Endothelial cell of umbilical vein (primary cell): ENCODE measurements around the gene PPP1R1A. TPM values are rescaled to one million over a fixed set of nuclear protein-coding genes. Genes with fewer than 3 reads are reported as not detected.

Experiments used
- BruUV-seq: library from RNA; stranded (reverse); fragments of 400-500 nt; replicated peaks from 2 replicates; lab custom pipeline; 2021; lab: Mats Ljungman, UMichigan
- CTCF ChIA-PET: fragments of 300-600, 350-600 bp; sonication (Branson Sonifier 250); formaldehyde crosslinking; loops from one replicate; lab custom pipeline; 2021; ENCODE audit warnings: antibody characterized with exemption, inconsistent platforms; lab: Charles Lee
- POLR2A ChIA-PET: fragments of 300-600, 350-600 bp; sonication (Branson Sonifier 250); formaldehyde crosslinking; loops from one replicate; lab custom pipeline; 2021; ENCODE audit warnings: antibody characterized with exemption, inconsistent platforms; lab: Charles Lee
- DNase-seq: peaks from one replicate; pipeline ENCODE4 v3.0.0-alpha.2; 2011; ENCODE audit warnings: low read depth, low spot score
- FAIRE-seq: peaks from 2 replicates; lab custom pipeline; 2011; peaks lifted over from hg19 to GRCh38; lab: Jason Lieb, UNC
- H2AFZ ChIP-seq: 2 replicates; pipeline ENCODE4 v1.6.0; 2012; ENCODE audit warnings: low read depth, low read length, control low read depth, inconsistent platforms
- H3K27ac ChIP-seq: 2 replicates; pipeline ENCODE4 v1.5.1; 2011; ENCODE audit warnings: low read depth, mild to moderate bottlenecking, control low read depth, low read length, moderate library complexity; ENCODE audit not compliant: insufficient read depth
- H3K27me3 ChIP-seq, 2 experiments: 2 replicates each; pipeline versions ENCODE4 v1.6.0 to v1.6.1; 2011; ENCODE audit warnings: low read length in 2 of 2, mixed read lengths in 1 of 2; ENCODE audit not compliant: control insufficient read depth in 2 of 2, insufficient read depth in 2 of 2
- H3K36me3 ChIP-seq, 2 experiments: 2 replicates in 1 of 2; 3 replicates in 1 of 2; pipeline ENCODE4 v1.5.1; 2011; ENCODE audit warnings: low read length in 2 of 2, mild to moderate bottlenecking in 1 of 2, moderate library complexity in 1 of 2; ENCODE audit not compliant: control insufficient read depth in 2 of 2, insufficient read depth in 2 of 2; ENCODE audit errors: extremely low read depth in 1 of 2
- H3K4me1 ChIP-seq: 3 replicates; pipeline ENCODE4 v1.5.1; 2011; ENCODE audit warnings: mild to moderate bottlenecking, low read length; ENCODE audit not compliant: control insufficient read depth, insufficient read depth; ENCODE audit errors: extremely low read depth
- H3K4me2 ChIP-seq: 2 replicates; pipeline ENCODE4 v1.6.1; 2011; ENCODE audit warnings: low read length, control low read depth, mixed read lengths; ENCODE audit not compliant: insufficient read depth
- H3K4me3 ChIP-seq, 3 experiments: fragments of 200-600 bp in 1 of 3; sonication (generic), shearing (Covaris generic) in 1 of 3; replicated peaks in 1 of 3; 2 replicates each; pipeline ENCODE4 v1.5.1; 2011 to 2016; ENCODE audit warnings: control low read depth in 3 of 3, low read length in 3 of 3, mild to moderate bottlenecking in 2 of 3, inconsistent platforms in 1 of 3, low read depth in 1 of 3, moderate library complexity in 1 of 3; ENCODE audit not compliant: insufficient read depth in 1 of 3
- H3K79me2 ChIP-seq: 2 replicates; pipeline ENCODE4 v1.6.0; 2012; ENCODE audit warnings: low read length, inconsistent platforms; ENCODE audit not compliant: control insufficient read depth, insufficient read depth
- H3K9ac ChIP-seq: replicated peaks from 2 replicates; pipeline ENCODE3; 2011; ENCODE audit warnings: low read length, control low read depth; ENCODE audit not compliant: insufficient read depth; ENCODE audit errors: extremely low read depth
- H3K9me1 ChIP-seq: replicated peaks from 3 replicates; pipeline ENCODE4 v1.6.0; 2011; ENCODE audit warnings: mild to moderate bottlenecking, low read length; ENCODE audit not compliant: control insufficient read depth, insufficient read depth; ENCODE audit errors: extremely low read depth
- H3K9me3 ChIP-seq: replicated peaks from 2 replicates; pipeline ENCODE4 v1.5.1; 2012; ENCODE audit warnings: low read length, inconsistent platforms; ENCODE audit not compliant: control insufficient read depth, insufficient read depth
- H4K20me1 ChIP-seq: replicated peaks from 2 replicates; pipeline ENCODE3; 2011; ENCODE audit warnings: mild to moderate bottlenecking, low read length; ENCODE audit not compliant: control insufficient read depth, insufficient read depth; ENCODE audit errors: extremely low read depth
- EZH2 ChIP-seq: IDR thresholded peaks from 2 replicates; pipeline ENCODE4 v1.6.1; 2012; ENCODE audit warnings: borderline replicate concordance, low read depth, mild to moderate bottlenecking, moderate library complexity, low read length, inconsistent platforms; ENCODE audit not compliant: severe bottlenecking
- FOS ChIP-seq: IDR thresholded peaks from 2 replicates; pipeline ENCODE4 v1.6.1; 2011; ENCODE audit warnings: mild to moderate bottlenecking, low read length, moderate library complexity, borderline replicate concordance; ENCODE audit not compliant: insufficient read depth
- GATA2 ChIP-seq: IDR thresholded peaks from 2 replicates; pipeline ENCODE4 v1.7.0; 2011; ENCODE audit warnings: low read depth, mild to moderate bottlenecking, moderate library complexity, mixed read lengths, low read length; ENCODE audit not compliant: insufficient read length, insufficient read depth
- JUN ChIP-seq: IDR thresholded peaks from 2 replicates; pipeline ENCODE4 v1.6.1; 2011; ENCODE audit warnings: borderline replicate concordance, low read depth; ENCODE audit not compliant: insufficient read length, insufficient read depth
- MYC ChIP-seq: IDR thresholded peaks from one replicate; pipeline ENCODE4 v1.6.1; 2011; ENCODE audit warnings: mild to moderate bottlenecking, low read depth, low read length
- POLR2A ChIP-seq: IDR thresholded peaks from 2 replicates; pipeline ENCODE4 v1.6.1; 2012; ENCODE audit warnings: low read depth, mild to moderate bottlenecking, control low read depth, low read length
- POLR2AphosphoS5 ChIP-seq: IDR thresholded peaks from 2 replicates; pipeline ENCODE4 v1.6.1; 2012; ENCODE audit warnings: low read depth, mild to moderate bottlenecking, control low read depth, low read length, moderate library complexity; ENCODE audit not compliant: insufficient read depth
- dilution Hi-C: fragments of 300-500 bp; cut with MboI; formaldehyde crosslinking; loops from one replicate; pipeline ENCODE4 v1.15.0; 2019; ENCODE audit warnings: low sequenced_read_pairs; ENCODE audit not compliant: extremely low pct_ligation_motif_present
- intact Hi-C: fragments of 100-400 bp; cut with micrococcal nuclease; formaldehyde crosslinking; loops from one replicate; pipeline ENCODE4 v1.10.0; 2022
- polyA plus RNA-seq, 4 experiments: library from polyadenylated mRNA; depleted of rRNA in 3 of 4; stranded (reverse) in 3 of 4; unstranded in 1 of 4; fragments of >200 nt; gene quantifications; 2 replicates each; pipeline versions ENCODE4 v1.2.1 to v1.2.3, GENCODE V29; 2011 to 2012; ENCODE audit warnings: missing spikeins in 1 of 4
- total RNA-seq: library from RNA; stranded (reverse); gene quantifications from 2 replicates; pipeline ENCODE4 v1.2.3, GENCODE V29; 2021
- TF ChIP-seq, protein P1 (sequence below), 2 donors: IDR thresholded peaks; 1 replicate in 1 of 2; 2 replicates in 1 of 2; pipeline ENCODE4 v1.5.1; 2011; ENCODE audit warnings: low read length in 2 of 2, mild to moderate bottlenecking in 2 of 2, moderate library complexity in 2 of 2, control low read depth in 1 of 2, inconsistent platforms in 1 of 2, low read depth in 1 of 2; ENCODE audit not compliant: insufficient read depth in 1 of 2; ENCODE audit errors: extremely low read depth in 1 of 2
- TF ChIP-seq, protein P2 (sequence below): IDR thresholded peaks from 2 replicates; pipeline ENCODE4 v1.6.1; 2011; ENCODE audit not compliant: insufficient read depth, insufficient read length

PPP1R1A gene
- total and polyA plus RNA-seq, 2 donors (not counting 3 experiments of a cell fraction or from before 2014, with no cell fraction given) = not detected

- no peaks in the 10 kb centered on the region for H3K79me2 ChIP-seq
- intact Hi-C loops = no loop called here
- H3K4me2 ChIP-seq = no peak overlapping the region
- DNase-seq (no peak), FAIRE-seq (no peak)
- POLR2A ChIA-PET = no interaction called here
- H3K9ac ChIP-seq = no peak overlapping the region
- no peaks in the 10 kb centered on the region for H3K4me1 ChIP-seq
- dilution Hi-C loops = no loop called here
- BruUV-seq = no TSS peak
- H3K27ac ChIP-seq = no peak overlapping the region
- H3K36me3 ChIP-seq = no peaks in the 10 kb centered on the region
- no peak overlapping the region for H3K4me3 ChIP-seq
- no peak overlapping the region for H2AFZ ChIP-seq
- H4K20me1 ChIP-seq = no peaks in the 10 kb centered on the region
- no peaks in the 10 kb centered on the region for H3K9me1 ChIP-seq
- H3K9me3 ChIP-seq = no peaks in the 10 kb centered on the region
- CTCF ChIA-PET = interaction anchor here (1.0 to 1.2 kb wide), 3 partner anchors 13 to 35 kb away, joined by 3 to 5 read pairs (median 3); no protein-coding TSS in a partner anchor
- H3K27me3 ChIP-seq = peaks cover 30 to 33% of the 10 kb centered on the region in 2 experiments
- TF ChIP-seq, protein P1, sequence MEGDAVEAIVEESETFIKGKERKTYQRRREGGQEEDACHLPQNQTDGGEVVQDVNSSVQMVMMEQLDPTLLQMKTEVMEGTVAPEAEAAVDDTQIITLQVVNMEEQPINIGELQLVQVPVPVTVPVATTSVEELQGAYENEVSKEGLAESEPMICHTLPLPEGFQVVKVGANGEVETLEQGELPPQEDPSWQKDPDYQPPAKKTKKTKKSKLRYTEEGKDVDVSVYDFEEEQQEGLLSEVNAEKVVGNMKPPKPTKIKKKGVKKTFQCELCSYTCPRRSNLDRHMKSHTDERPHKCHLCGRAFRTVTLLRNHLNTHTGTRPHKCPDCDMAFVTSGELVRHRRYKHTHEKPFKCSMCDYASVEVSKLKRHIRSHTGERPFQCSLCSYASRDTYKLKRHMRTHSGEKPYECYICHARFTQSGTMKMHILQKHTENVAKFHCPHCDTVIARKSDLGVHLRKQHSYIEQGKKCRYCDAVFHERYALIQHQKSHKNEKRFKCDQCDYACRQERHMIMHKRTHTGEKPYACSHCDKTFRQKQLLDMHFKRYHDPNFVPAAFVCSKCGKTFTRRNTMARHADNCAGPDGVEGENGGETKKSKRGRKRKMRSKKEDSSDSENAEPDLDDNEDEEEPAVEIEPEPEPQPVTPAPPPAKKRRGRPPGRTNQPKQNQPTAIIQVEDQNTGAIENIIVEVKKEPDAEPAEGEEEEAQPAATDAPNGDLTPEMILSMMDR (IDR thresholded peaks at IDR 0.05; ENCODE audit: extremely low read depth in 1 of 2, insufficient read depth in 1 of 2, low read depth in 1 of 2, low read length in 2 of 2) = no peak
- TF ChIP-seq POLR2AphosphoS5 (no peak), JUN (no peak), POLR2A (no peak), EZH2 (no peak), GATA2 (no peak), MYC (no peak), FOS (no peak)
- TF ChIP-seq, protein P2, sequence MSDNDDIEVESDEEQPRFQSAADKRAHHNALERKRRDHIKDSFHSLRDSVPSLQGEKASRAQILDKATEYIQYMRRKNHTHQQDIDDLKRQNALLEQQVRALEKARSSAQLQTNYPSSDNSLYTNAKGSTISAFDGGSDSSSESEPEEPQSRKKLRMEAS = no peak
Observed at GRCh38 chr12:54561164-54561563, 27.3 kb downstream of the PPP1R1A start.
